PC-9 (cell line): ENCODE data around the gene CACNA1H. TPM values are rescaled to one million over a fixed set of nuclear protein-coding genes. Genes with fewer than 3 reads are reported as not detected.

Experiments
- BruUV-seq: library from RNA; stranded (reverse); fragments of 400-500 nt; replicated peaks from 2 replicates; lab custom pipeline; 2021; lab: Mats Ljungman, UMichigan
- CTCF ChIA-PET: fragments of 300-600 bp; sonication (Branson Sonifier 250); formaldehyde crosslinking; loops from one replicate; lab custom pipeline; 2022; ENCODE audit warnings: antibody characterized with exemption; lab: Charles Lee
- POLR2A ChIA-PET: fragments of 300-600 bp; sonication (Branson Sonifier 250); formaldehyde crosslinking; loops from one replicate; lab custom pipeline; 2022; ENCODE audit warnings: antibody characterized with exemption; ENCODE audit not compliant: unreplicated experiment; lab: Charles Lee
- DNase-seq, 2 experiments: peaks; one replicate each; pipeline versions ENCODE4 v3.0.0 to v3.0.0-alpha.2; 2015 to 2022; ENCODE audit warnings: mixed read lengths in 1 of 2
- H2AFZ ChIP-seq: fragments of 200-600 bp; sonication (generic); 2 replicates; pipeline ENCODE4 v1.8.1; 2017; ENCODE audit warnings: antibody characterized with exemption
- H3F3A ChIP-seq: fragments of 200-600 bp; sonication (generic); 2 replicates; pipeline ENCODE4 v1.8.1; 2017; ENCODE audit warnings: antibody characterized with exemption, mild to moderate bottlenecking, low read depth; ENCODE audit not compliant: insufficient read depth
- H3K27ac ChIP-seq: fragments of 200-600 bp; sonication (generic); 2 replicates; pipeline ENCODE4 v1.6.1; 2016; ENCODE audit warnings: mixed run types
- H3K27me3 ChIP-seq: fragments of 200-600 bp; sonication (generic); 2 replicates; pipeline ENCODE4 v1.6.1; 2016; ENCODE audit warnings: low read depth, mixed run types; ENCODE audit not compliant: insufficient read depth
- H3K36me3 ChIP-seq: fragments of 200-600 bp; sonication (generic); 2 replicates; pipeline ENCODE4 v1.6.1; 2016; ENCODE audit warnings: low read depth, mixed run types
- H3K4me1 ChIP-seq: fragments of 200-600 bp; sonication (generic); replicated peaks from 2 replicates; pipeline ENCODE4 v1.6.1; 2016; ENCODE audit warnings: mixed run types; ENCODE audit not compliant: insufficient read depth
- H3K4me2 ChIP-seq: fragments of 200-600 bp; sonication (generic); 2 replicates; pipeline ENCODE4 v1.6.1; 2017; ENCODE audit warnings: mixed run types
- H3K4me3 ChIP-seq: fragments of 200-600 bp; sonication (generic); 2 replicates; pipeline ENCODE4 v1.6.1; 2016; ENCODE audit warnings: mixed run types
- H3K79me2 ChIP-seq: fragments of 200-600 bp; sonication (generic); 2 replicates; pipeline ENCODE4 v1.6.1; 2017; ENCODE audit warnings: low read depth, mixed run types
- H3K9me2 ChIP-seq: fragments of 200-600 bp; sonication (generic); 2 replicates; pipeline ENCODE4 v1.8.1; 2017; ENCODE audit warnings: mild to moderate bottlenecking; ENCODE audit not compliant: insufficient read depth
- H3K9me3 ChIP-seq: fragments of 200-600 bp; sonication (generic); 2 replicates; pipeline ENCODE4 v1.8.1; 2016; ENCODE audit warnings: low read depth; ENCODE audit not compliant: insufficient read depth
- H4K20me1 ChIP-seq: fragments of 200-600 bp; sonication (generic); 2 replicates; pipeline ENCODE4 v1.8.1; 2017; ENCODE audit not compliant: insufficient read depth
- EZH2 ChIP-seq: fragments of 200-600 bp; sonication (generic); IDR thresholded peaks from 2 replicates; pipeline ENCODE4 v1.8.0; 2017; ENCODE audit warnings: antibody characterized with exemption, low read depth
- intact Hi-C: fragments of 100-400 bp; cut with micrococcal nuclease; formaldehyde crosslinking; loops from one replicate; pipeline ENCODE4 v1.10.0; 2022; ENCODE audit not compliant: unreplicated experiment
- total RNA-seq: library from RNA; stranded (reverse); gene quantifications from 2 replicates; pipeline ENCODE4 v1.2.3, GENCODE V29; 2021
- TF ChIP-seq, protein P1 (sequence below): fragments of 200-600 bp; sonication (generic); conservative IDR thresholded peaks from 2 replicates; pipeline ENCODE4 v1.6.1; 2017; ENCODE audit warnings: mixed run types, antibody characterized with exemption, mild to moderate bottlenecking, moderate library complexity

CACNA1H gene
- total RNA-seq, 1 experiment from 2014 or later: not detected

DNA sequence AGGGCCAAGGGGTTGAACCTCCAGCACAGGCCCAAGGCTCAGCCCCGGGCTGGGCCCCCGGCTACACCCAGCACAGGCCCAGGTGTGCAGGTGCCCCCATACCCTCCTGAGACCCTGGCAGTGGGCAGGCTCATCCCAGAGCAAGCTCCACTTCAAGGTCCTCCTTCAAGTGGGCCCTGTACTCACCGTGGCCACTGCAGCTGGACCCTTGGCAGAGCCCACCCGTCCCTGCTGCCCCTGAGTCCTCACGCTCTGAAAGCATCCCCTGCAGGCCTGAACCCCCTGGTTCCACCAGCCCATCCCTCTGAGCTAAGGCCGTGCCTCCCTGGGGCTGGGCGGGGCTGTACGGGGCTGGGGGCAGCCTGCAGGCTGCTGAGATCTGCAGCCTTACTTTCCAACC, 11.2 kb upstream of the CACNA1H start:
- no peak for DNase-seq
- Histone ChIP-seq H3K36me3 (no peaks in the 10 kb centered on the region), H3K4me1 (no peaks in the 10 kb centered on the region), H4K20me1 (no peaks in the 10 kb centered on the region), H3K9me2 (no peaks in the 10 kb centered on the region), H3K79me2 (no peaks in the 10 kb centered on the region), H3K4me3 (no peak overlapping the region), H3K4me2 (no peak overlapping the region), H3F3A (no peaks in the 10 kb centered on the region), H3K27me3 (peaks cover 84% of the 10 kb centered on the region), H3K9me3 (no peaks in the 10 kb centered on the region), H3K27ac (no peak overlapping the region), H2AFZ (no peak overlapping the region)
- ChIA-PET POLR2A (no interaction called here), CTCF (no interaction called here)
- intact Hi-C loops: no loop called here
- TF ChIP-seq, protein P1, sequence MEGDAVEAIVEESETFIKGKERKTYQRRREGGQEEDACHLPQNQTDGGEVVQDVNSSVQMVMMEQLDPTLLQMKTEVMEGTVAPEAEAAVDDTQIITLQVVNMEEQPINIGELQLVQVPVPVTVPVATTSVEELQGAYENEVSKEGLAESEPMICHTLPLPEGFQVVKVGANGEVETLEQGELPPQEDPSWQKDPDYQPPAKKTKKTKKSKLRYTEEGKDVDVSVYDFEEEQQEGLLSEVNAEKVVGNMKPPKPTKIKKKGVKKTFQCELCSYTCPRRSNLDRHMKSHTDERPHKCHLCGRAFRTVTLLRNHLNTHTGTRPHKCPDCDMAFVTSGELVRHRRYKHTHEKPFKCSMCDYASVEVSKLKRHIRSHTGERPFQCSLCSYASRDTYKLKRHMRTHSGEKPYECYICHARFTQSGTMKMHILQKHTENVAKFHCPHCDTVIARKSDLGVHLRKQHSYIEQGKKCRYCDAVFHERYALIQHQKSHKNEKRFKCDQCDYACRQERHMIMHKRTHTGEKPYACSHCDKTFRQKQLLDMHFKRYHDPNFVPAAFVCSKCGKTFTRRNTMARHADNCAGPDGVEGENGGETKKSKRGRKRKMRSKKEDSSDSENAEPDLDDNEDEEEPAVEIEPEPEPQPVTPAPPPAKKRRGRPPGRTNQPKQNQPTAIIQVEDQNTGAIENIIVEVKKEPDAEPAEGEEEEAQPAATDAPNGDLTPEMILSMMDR: no peak
- no peak for TF ChIP-seq EZH2
- no TSS peak for BruUV-seq

DNA sequence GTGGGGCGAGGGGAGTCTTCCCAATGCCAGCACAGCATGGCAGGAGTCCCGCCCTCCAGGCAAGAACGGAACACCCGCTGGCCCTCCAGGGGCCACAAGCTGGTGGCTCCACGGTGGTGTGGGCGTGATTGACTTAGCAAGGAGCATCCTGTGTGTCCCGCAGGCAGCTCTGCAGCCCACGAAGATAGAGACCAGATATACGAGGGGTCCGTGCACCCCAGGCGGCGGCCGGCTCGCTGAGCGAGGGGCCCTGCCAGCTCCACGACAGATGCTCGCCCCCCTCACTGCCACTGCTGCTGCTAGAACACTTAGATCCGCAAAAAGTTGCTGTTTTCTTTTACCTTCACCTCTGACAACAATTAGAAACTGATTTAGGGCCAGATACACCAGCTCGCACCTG, 10.0 kb upstream of the CACNA1H start:
- peaks cover 86% of the 10 kb centered on the region for H3K27me3 ChIP-seq
- H3K27ac ChIP-seq: no peak overlapping the region
- no peaks in the 10 kb centered on the region for H3K4me1 ChIP-seq
- H3K79me2 ChIP-seq: no peaks in the 10 kb centered on the region
- TF ChIP-seq, protein P1: no peak
- TF ChIP-seq EZH2: no peak
- H3F3A ChIP-seq: no peaks in the 10 kb centered on the region
- no peaks in the 10 kb centered on the region for H3K36me3 ChIP-seq
- ChIA-PET CTCF (no interaction called here), POLR2A (no interaction called here)
- H3K9me3 ChIP-seq: no peaks in the 10 kb centered on the region
- no peaks in the 10 kb centered on the region for H4K20me1 ChIP-seq
- H2AFZ ChIP-seq: no peak overlapping the region
- no peaks in the 10 kb centered on the region for H3K9me2 ChIP-seq
- H3K4me2 ChIP-seq: no peak overlapping the region
- no TSS peak for BruUV-seq
- no peak overlapping the region for H3K4me3 ChIP-seq
- no peak for DNase-seq
- intact Hi-C loops: no loop called here

DNA sequence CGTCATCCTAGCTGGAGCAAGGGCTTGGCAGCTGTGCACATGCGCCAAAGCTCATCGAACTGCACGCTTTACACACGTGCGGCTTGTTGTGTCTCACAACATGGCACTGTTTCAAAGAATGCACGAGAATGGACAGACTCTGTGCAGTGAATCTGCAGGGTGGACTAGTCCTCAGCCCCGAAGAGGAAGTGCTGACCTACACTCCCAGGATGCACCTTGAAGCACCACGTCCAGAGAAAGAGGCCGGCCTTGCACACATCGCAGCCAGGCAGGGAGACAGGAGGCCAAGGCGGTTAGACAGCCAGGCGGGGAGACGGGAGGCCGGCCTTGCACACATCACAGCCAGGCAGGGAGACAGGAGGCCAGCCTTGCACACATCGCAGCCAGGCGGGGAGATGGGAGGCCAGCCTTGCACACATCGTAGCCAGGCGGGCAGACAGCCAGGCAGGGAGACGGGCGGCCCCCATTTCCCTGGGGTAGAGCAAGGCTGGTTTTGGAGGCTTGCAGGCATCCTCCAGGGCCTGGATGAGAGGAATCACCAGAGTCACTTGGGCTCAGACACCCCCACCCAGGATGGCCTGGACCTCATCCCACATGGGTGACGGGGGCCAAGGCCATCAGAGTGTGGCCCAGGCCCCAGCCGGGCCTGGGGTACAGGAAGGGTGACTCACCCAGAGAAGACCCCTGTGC, 9.0 kb upstream of the CACNA1H start:
- BruUV-seq: no TSS peak
- CTCF ChIA-PET: no interaction called here
- no peak overlapping the region for H2AFZ ChIP-seq

More for the DNA sequence above, 9.0 kb upstream of the CACNA1H start:
- Histone ChIP-seq H3K9me3 (no peaks in the 10 kb centered on the region), H3K4me1 (no peaks in the 10 kb centered on the region), H3K27ac (no peak overlapping the region), H3K79me2 (no peaks in the 10 kb centered on the region), H3K4me2 (no peak overlapping the region), H3K36me3 (no peaks in the 10 kb centered on the region), H3F3A (no peaks in the 10 kb centered on the region), H3K27me3 (peaks cover 79% of the 10 kb centered on the region), H3K9me2 (no peaks in the 10 kb centered on the region), H3K4me3 (no peak overlapping the region), H4K20me1 (no peaks in the 10 kb centered on the region)
- POLR2A ChIA-PET: no interaction called here
- TF ChIP-seq EZH2: no peak
- TF ChIP-seq, protein P1: no peak
- intact Hi-C loops: no loop called here
- DNase-seq: no peak
